Measurements from ENCODE around the gene EDA.

Gene EDA

GRCh38 chrX:70025464-70025863, 409.6 kb downstream of the EDA start:
- H3K23ac ChIP-seq (ENCODE audit: low read length): no peak overlapping the region
- no peak overlapping the region for H3K18ac ChIP-seq (ENCODE audit: low read length)
- H3K79me1 ChIP-seq (ENCODE audit: low read length): no peaks in the 10 kb centered on the region
- no peak overlapping the region for H3K4me3 ChIP-seq (ENCODE audit: low read depth, low read length)
- H3K79me2 ChIP-seq (ENCODE audit: control insufficient read depth, insufficient read depth, low read length, poor library complexity): no peaks in the 10 kb centered on the region
- H4K91ac ChIP-seq (ENCODE audit: low read depth, low read length): no peak overlapping the region
- H3K4me2 ChIP-seq (ENCODE audit: low read length): no peak overlapping the region
- no CpG with 5 or more reads among the region's 1 CpG for WGBS (ENCODE audit: extremely low coverage, insufficient coverage, insufficient read length)
- no peak overlapping the region for H2BK120ac ChIP-seq (ENCODE audit: insufficient read depth, low read length, poor library complexity)
- H3K27me3 ChIP-seq (ENCODE audit: insufficient read depth, low read length): no peaks in the 10 kb centered on the region
- H3K14ac ChIP-seq (ENCODE audit: low read length): no peak overlapping the region
- DNase-seq: no peak
- no peak overlapping the region for H4K8ac ChIP-seq (ENCODE audit: low read depth, low read length)
- no peaks in the 10 kb centered on the region for H3K4me1 ChIP-seq (ENCODE audit: control insufficient read depth in 1 of 2, insufficient read depth in 2 of 2, low read length in 2 of 2)
- H3K9me3 ChIP-seq (ENCODE audit: insufficient read depth, low read depth, low read length): no peaks in the 10 kb centered on the region
- H2BK5ac ChIP-seq (ENCODE audit: low read depth, low read length, poor library complexity): no peak overlapping the region
- H2AFZ ChIP-seq (ENCODE audit: insufficient read depth, low read length, poor library complexity): no peak overlapping the region
- no peak overlapping the region for H2AK5ac ChIP-seq (ENCODE audit: low read length)
- H3K9ac ChIP-seq (ENCODE audit: low read length): no peak overlapping the region
- no peak overlapping the region for H2BK12ac ChIP-seq (ENCODE audit: low read length)
- no peak overlapping the region for H3K27ac ChIP-seq (ENCODE audit: low read depth, low read length)
- no peak overlapping the region for H4K12ac ChIP-seq (ENCODE audit: low read depth, low read length)
- no peaks in the 10 kb centered on the region for H3K36me3 ChIP-seq (ENCODE audit: control insufficient read depth in 1 of 2, insufficient read depth in 2 of 2, low read length in 2 of 2)
- no peak overlapping the region for H3K4ac ChIP-seq (ENCODE audit: low read depth, low read length)

- no peak overlapping the region for H2AK5ac ChIP-seq (ENCODE audit: low read length)
- H3K18ac ChIP-seq (ENCODE audit: low read length): no peak overlapping the region
- H4K12ac ChIP-seq (ENCODE audit: low read depth, low read length): no peak overlapping the region
- H4K8ac ChIP-seq (ENCODE audit: low read depth, low read length): no peak overlapping the region
- no peak overlapping the region for H2BK5ac ChIP-seq (ENCODE audit: low read depth, low read length, poor library complexity)
- H3K4me2 ChIP-seq (ENCODE audit: low read length): no peak overlapping the region
- H3K4ac ChIP-seq (ENCODE audit: low read depth, low read length): no peak overlapping the region
- no peak overlapping the region for H3K23ac ChIP-seq (ENCODE audit: low read length)
- H3K79me1 ChIP-seq (ENCODE audit: low read length): no peaks in the 10 kb centered on the region
- whole genome bisulfite sequencing (ENCODE audit: extremely low coverage, insufficient coverage, insufficient read length): no CpG with 5 or more reads among the region's 1 CpG
- no peak overlapping the region for H2AFZ ChIP-seq (ENCODE audit: insufficient read depth, low read length, poor library complexity)
- H2BK12ac ChIP-seq (ENCODE audit: low read length): no peak overlapping the region
- no peaks in the 10 kb centered on the region for H3K36me3 ChIP-seq (ENCODE audit: control insufficient read depth in 1 of 2, insufficient read depth in 2 of 2, low read length in 2 of 2)
- no peak overlapping the region for H2BK120ac ChIP-seq (ENCODE audit: insufficient read depth, low read length, poor library complexity)
- DNase-seq: no peak
- H3K4me3 ChIP-seq (ENCODE audit: low read depth, low read length): no peak overlapping the region
- H3K27me3 ChIP-seq (ENCODE audit: insufficient read depth, low read length): no peaks in the 10 kb centered on the region
- no peaks in the 10 kb centered on the region for H3K79me2 ChIP-seq (ENCODE audit: control insufficient read depth, insufficient read depth, low read length, poor library complexity)
- H4K91ac ChIP-seq (ENCODE audit: low read depth, low read length): no peak overlapping the region
- H3K9ac ChIP-seq (ENCODE audit: low read length): no peak overlapping the region
- H3K4me1 ChIP-seq (ENCODE audit: control insufficient read depth in 1 of 2, insufficient read depth in 2 of 2, low read length in 2 of 2): no peaks in the 10 kb centered on the region
- no peak overlapping the region for H3K14ac ChIP-seq (ENCODE audit: low read length)
- H3K9me3 ChIP-seq (ENCODE audit: insufficient read depth, low read depth, low read length): no peaks in the 10 kb centered on the region
- no peak overlapping the region for H3K27ac ChIP-seq (ENCODE audit: low read depth, low read length)
These were observed 410.4 kb downstream of the EDA start for GRCh38 chrX:70026112-70026850.

GRCh38 chrX:70026851-70027200, 410.9 kb downstream of the EDA start:
- H3K4me1 ChIP-seq (ENCODE audit: control insufficient read depth in 1 of 2, insufficient read depth in 2 of 2, low read length in 2 of 2): no peaks in the 10 kb centered on the region
- H4K91ac ChIP-seq (ENCODE audit: low read depth, low read length): no peak overlapping the region
- no peak overlapping the region for H4K12ac ChIP-seq (ENCODE audit: low read depth, low read length)
- H2AFZ ChIP-seq (ENCODE audit: insufficient read depth, low read length, poor library complexity): no peak overlapping the region
- H4K8ac ChIP-seq (ENCODE audit: low read depth, low read length): no peak overlapping the region
- no peak overlapping the region for H3K23ac ChIP-seq (ENCODE audit: low read length)
- H3K79me1 ChIP-seq (ENCODE audit: low read length): no peaks in the 10 kb centered on the region
- WGBS (ENCODE audit: extremely low coverage, insufficient coverage, insufficient read length): 100% methylated on average over 2 of the region's 4 CpGs
- H3K18ac ChIP-seq (ENCODE audit: low read length): no peak overlapping the region
- H3K36me3 ChIP-seq (ENCODE audit: control insufficient read depth in 1 of 2, insufficient read depth in 2 of 2, low read length in 2 of 2): no peaks in the 10 kb centered on the region
- H3K27ac ChIP-seq (ENCODE audit: low read depth, low read length): no peak overlapping the region
- H3K4me2 ChIP-seq (ENCODE audit: low read length): no peak overlapping the region
- H2AK5ac ChIP-seq (ENCODE audit: low read length): no peak overlapping the region
- H3K27me3 ChIP-seq (ENCODE audit: insufficient read depth, low read length): no peaks in the 10 kb centered on the region
- H3K14ac ChIP-seq (ENCODE audit: low read length): no peak overlapping the region
- no peak overlapping the region for H3K4me3 ChIP-seq (ENCODE audit: low read depth, low read length)
- H3K4ac ChIP-seq (ENCODE audit: low read depth, low read length): no peak overlapping the region
- no peak overlapping the region for H2BK120ac ChIP-seq (ENCODE audit: insufficient read depth, low read length, poor library complexity)
- H2BK5ac ChIP-seq (ENCODE audit: low read depth, low read length, poor library complexity): no peak overlapping the region
- no peak overlapping the region for H3K9ac ChIP-seq (ENCODE audit: low read length)
- DNase-seq: no peak
- H2BK12ac ChIP-seq (ENCODE audit: low read length): no peak overlapping the region
- no peaks in the 10 kb centered on the region for H3K9me3 ChIP-seq (ENCODE audit: insufficient read depth, low read depth, low read length)
- H3K79me2 ChIP-seq (ENCODE audit: control insufficient read depth, insufficient read depth, low read length, poor library complexity): no peaks in the 10 kb centered on the region

- Histone ChIP-seq H4K8ac (ENCODE audit: low read depth, low read length) (no peak overlapping the region), H3K9ac (ENCODE audit: low read length) (no peak overlapping the region), H3K4me2 (ENCODE audit: low read length) (no peak overlapping the region), H3K36me3 (ENCODE audit: control insufficient read depth in 1 of 2, insufficient read depth in 2 of 2, low read length in 2 of 2) (no peaks in the 10 kb centered on the region), H4K12ac (ENCODE audit: low read depth, low read length) (no peak overlapping the region), H2AFZ (ENCODE audit: insufficient read depth, low read length, poor library complexity) (no peak overlapping the region), H3K27me3 (ENCODE audit: insufficient read depth, low read length) (no peaks in the 10 kb centered on the region), H3K4me3 (ENCODE audit: low read depth, low read length) (no peak overlapping the region), H3K4me1 (ENCODE audit: control insufficient read depth in 1 of 2, insufficient read depth in 2 of 2, low read length in 2 of 2) (no peaks in the 10 kb centered on the region), H3K18ac (ENCODE audit: low read length) (no peak overlapping the region), H2BK12ac (ENCODE audit: low read length) (no peak overlapping the region), H3K14ac (ENCODE audit: low read length) (no peak overlapping the region), H3K79me2 (ENCODE audit: control insufficient read depth, insufficient read depth, low read length, poor library complexity) (no peaks in the 10 kb centered on the region), H3K79me1 (ENCODE audit: low read length) (no peaks in the 10 kb centered on the region), H3K27ac (ENCODE audit: low read depth, low read length) (no peak overlapping the region), H2AK5ac (ENCODE audit: low read length) (no peak overlapping the region), H2BK5ac (ENCODE audit: low read depth, low read length, poor library complexity) (no peak overlapping the region), H4K91ac (ENCODE audit: low read depth, low read length) (no peak overlapping the region), H3K4ac (ENCODE audit: low read depth, low read length) (no peak overlapping the region), H2BK120ac (ENCODE audit: insufficient read depth, low read length, poor library complexity) (no peak overlapping the region), H3K9me3 (ENCODE audit: insufficient read depth, low read depth, low read length) (no peaks in the 10 kb centered on the region), H3K23ac (ENCODE audit: low read length) (no peak overlapping the region)
- no CpG with 5 or more reads among the region's 4 CpGs for WGBS (ENCODE audit: extremely low coverage, insufficient coverage, insufficient read length)
- no peak for DNase-seq
These were observed 413.9 kb downstream of the EDA start for GRCh38 chrX:70029863-70030262.
